GM18526 (cell line): ENCODE measurements around the gene SLC37A4.

ENCODE experiments used
- POLR2A ChIP-seq: IDR thresholded peaks from 3 replicates; pipeline ENCODE4 v1.6.1; 2011; ENCODE audit not compliant: insufficient read length; ENCODE audit errors: extremely low read depth

The SLC37A4 gene

GRCh38 chr11:119049081-119049480 lies 18.4 kb upstream of the SLC37A4 start:
- TF ChIP-seq POLR2A: no peak

GRCh38 chr11:119048644-119049043 lies 18.0 kb upstream of the SLC37A4 start:
- no peak for TF ChIP-seq POLR2A

- no peak for TF ChIP-seq POLR2A
Measured at GRCh38 chr11:119047205-119047604, 16.5 kb upstream of the SLC37A4 start.

- TF ChIP-seq POLR2A: no peak
Measured at GRCh38 chr11:119046489-119046888, 15.8 kb upstream of the SLC37A4 start.

GRCh38 chr11:119044708-119045107 lies 14.0 kb upstream of the SLC37A4 start:
- no peak for TF ChIP-seq POLR2A

GRCh38 chr11:119042927-119043326 lies 12.2 kb upstream of the SLC37A4 start:
- no peak for TF ChIP-seq POLR2A

GRCh38 chr11:119041821-119042514 lies 11.3 kb upstream of the SLC37A4 start:
- no peak for TF ChIP-seq POLR2A

GRCh38 chr11:119038884-119039283 lies 8.2 kb upstream of the SLC37A4 start:
- TF ChIP-seq POLR2A: no peak

GRCh38 chr11:119034813-119035212 lies 4.1 kb upstream of the SLC37A4 start:
- no peak for TF ChIP-seq POLR2A

- TF ChIP-seq POLR2A: no peak
Measured at GRCh38 chr11:119031912-119032280, 1.2 kb upstream of the SLC37A4 start.

GRCh38 chr11:119030029-119030328 lies 698 bp downstream of the SLC37A4 start:
- TF ChIP-seq POLR2A: no peak

GRCh38 chr11:119029340-119030028 lies 1.2 kb downstream of the SLC37A4 start:
- no peak for TF ChIP-seq POLR2A

- no peak for TF ChIP-seq POLR2A
Measured at GRCh38 chr11:119029069-119029339, 1.7 kb downstream of the SLC37A4 start.

GRCh38 chr11:119028346-119029068 lies 2.2 kb downstream of the SLC37A4 start:
- TF ChIP-seq POLR2A: no peak

GRCh38 chr11:119027561-119028345 lies 2.9 kb downstream of the SLC37A4 start:
- TF ChIP-seq POLR2A: no peak

- TF ChIP-seq POLR2A: no peak
Measured at GRCh38 chr11:119026970-119027369, 3.7 kb downstream of the SLC37A4 start.

- TF ChIP-seq POLR2A: no peak
Measured at GRCh38 chr11:119025978-119026766, 4.5 kb downstream of the SLC37A4 start.
